ENCODE data around the gene COL10A1.

Gene COL10A1

GRCh38 chr6:116154887-116155286, 29.0 kb upstream of the COL10A1 start:
- no peak overlapping the region for H3K4me3 ChIP-seq (ENCODE audit: control insufficient read depth, low read depth, low read length)
- DNase-seq (ENCODE audit: low read depth) = no peak
- no peak for TF ChIP-seq CTCF (IDR thresholded peaks at IDR 0.05; ENCODE audit: control insufficient read depth, insufficient read depth, low read depth, low read length, missing control alignments)

GRCh38 chr6:116152620-116153019, 26.7 kb upstream of the COL10A1 start:
- no peak overlapping the region for H3K4me3 ChIP-seq (ENCODE audit: control insufficient read depth, low read depth, low read length)
- no peak for TF ChIP-seq CTCF (IDR thresholded peaks at IDR 0.05; ENCODE audit: control insufficient read depth, insufficient read depth, low read depth, low read length, missing control alignments)
- DNase-seq (ENCODE audit: low read depth) = no peak

- no peak for DNase-seq (ENCODE audit: low read depth)
- H3K4me3 ChIP-seq (ENCODE audit: control insufficient read depth, low read depth, low read length) = no peak overlapping the region
- TF ChIP-seq CTCF (IDR thresholded peaks at IDR 0.05; ENCODE audit: control insufficient read depth, insufficient read depth, low read depth, low read length, missing control alignments) = no peak
Measured at GRCh38 chr6:116145803-116146675, 20.1 kb upstream of the COL10A1 start.

- no peak overlapping the region for H3K4me3 ChIP-seq (ENCODE audit: control insufficient read depth, low read depth, low read length)
- peak; percentile 53 for DNase-seq (ENCODE audit: low read depth)
- no peak for TF ChIP-seq CTCF (IDR thresholded peaks at IDR 0.05; ENCODE audit: control insufficient read depth, insufficient read depth, low read depth, low read length, missing control alignments)
Measured at GRCh38 chr6:116144605-116145004, 18.7 kb upstream of the COL10A1 start.

GRCh38 chr6:116139917-116140316, 14.0 kb upstream of the COL10A1 start:
- DNase-seq (ENCODE audit: low read depth) = no peak

GRCh38 chr6:116136933-116137340, 11.0 kb upstream of the COL10A1 start:
- no peak overlapping the region for H3K4me3 ChIP-seq (ENCODE audit: control insufficient read depth, low read depth, low read length)
- no peak for TF ChIP-seq CTCF (IDR thresholded peaks at IDR 0.05; ENCODE audit: control insufficient read depth, insufficient read depth, low read depth, low read length, missing control alignments)
- no peak for DNase-seq (ENCODE audit: low read depth)

More at GRCh38 chr6:116139917-116140316, 14.0 kb upstream of the COL10A1 start:
- H3K4me3 ChIP-seq (ENCODE audit: control insufficient read depth, low read depth, low read length) = no peak overlapping the region
- no peak for TF ChIP-seq CTCF (IDR thresholded peaks at IDR 0.05; ENCODE audit: control insufficient read depth, insufficient read depth, low read depth, low read length, missing control alignments)

All from AG09309 (cell line).